Measurements from ENCODE around the gene ADAMTS6. TPM values are rescaled to one million over a fixed set of nuclear protein-coding genes. Genes with fewer than 3 reads are reported as not detected.
A peak's percentile ranks its signal among the peaks of the same experiment; 100 is the strongest.

The ADAMTS6 gene
- total RNA-seq, 1 donor from 2014 or later, result 17.6 TPM

DNA sequence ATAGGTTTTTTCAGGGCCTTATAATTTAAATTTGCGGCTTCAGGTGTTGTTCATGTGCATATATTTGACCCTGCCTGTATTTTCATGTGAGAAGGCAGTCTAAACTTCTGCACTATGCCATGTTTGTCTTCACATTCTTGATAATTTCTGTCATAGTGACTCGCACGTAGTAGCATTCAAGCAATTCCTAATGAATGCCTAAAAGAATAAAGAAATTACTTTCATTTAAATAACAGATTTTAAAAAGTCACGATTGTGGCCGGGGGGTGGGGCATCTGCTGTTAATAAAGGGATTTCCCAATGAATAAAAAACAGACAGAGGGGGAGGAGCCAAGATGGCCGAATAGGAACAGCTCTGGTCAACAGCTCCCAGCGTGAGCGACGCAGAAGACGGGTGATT, 318.0 kb downstream of the ADAMTS6 start:
- Histone ChIP-seq H3K4me3 (ENCODE audit: low read depth, low read length) (no peak overlapping the region), H3K36me3 (ENCODE audit: control insufficient read depth, insufficient read depth, low read length) (no peaks in the 10 kb centered on the region), H3K27me3 (ENCODE audit: control insufficient read depth, insufficient read depth, low read length) (no peaks in the 10 kb centered on the region)
- FAIRE-seq (no peak), DNase-seq (ENCODE audit: low read depth) (peak; percentile 60)
- TF ChIP-seq, protein P1, sequence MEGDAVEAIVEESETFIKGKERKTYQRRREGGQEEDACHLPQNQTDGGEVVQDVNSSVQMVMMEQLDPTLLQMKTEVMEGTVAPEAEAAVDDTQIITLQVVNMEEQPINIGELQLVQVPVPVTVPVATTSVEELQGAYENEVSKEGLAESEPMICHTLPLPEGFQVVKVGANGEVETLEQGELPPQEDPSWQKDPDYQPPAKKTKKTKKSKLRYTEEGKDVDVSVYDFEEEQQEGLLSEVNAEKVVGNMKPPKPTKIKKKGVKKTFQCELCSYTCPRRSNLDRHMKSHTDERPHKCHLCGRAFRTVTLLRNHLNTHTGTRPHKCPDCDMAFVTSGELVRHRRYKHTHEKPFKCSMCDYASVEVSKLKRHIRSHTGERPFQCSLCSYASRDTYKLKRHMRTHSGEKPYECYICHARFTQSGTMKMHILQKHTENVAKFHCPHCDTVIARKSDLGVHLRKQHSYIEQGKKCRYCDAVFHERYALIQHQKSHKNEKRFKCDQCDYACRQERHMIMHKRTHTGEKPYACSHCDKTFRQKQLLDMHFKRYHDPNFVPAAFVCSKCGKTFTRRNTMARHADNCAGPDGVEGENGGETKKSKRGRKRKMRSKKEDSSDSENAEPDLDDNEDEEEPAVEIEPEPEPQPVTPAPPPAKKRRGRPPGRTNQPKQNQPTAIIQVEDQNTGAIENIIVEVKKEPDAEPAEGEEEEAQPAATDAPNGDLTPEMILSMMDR (IDR thresholded peaks at IDR 0.05; ENCODE audit: insufficient read depth, low read length, severe bottlenecking), result no peak

DNA sequence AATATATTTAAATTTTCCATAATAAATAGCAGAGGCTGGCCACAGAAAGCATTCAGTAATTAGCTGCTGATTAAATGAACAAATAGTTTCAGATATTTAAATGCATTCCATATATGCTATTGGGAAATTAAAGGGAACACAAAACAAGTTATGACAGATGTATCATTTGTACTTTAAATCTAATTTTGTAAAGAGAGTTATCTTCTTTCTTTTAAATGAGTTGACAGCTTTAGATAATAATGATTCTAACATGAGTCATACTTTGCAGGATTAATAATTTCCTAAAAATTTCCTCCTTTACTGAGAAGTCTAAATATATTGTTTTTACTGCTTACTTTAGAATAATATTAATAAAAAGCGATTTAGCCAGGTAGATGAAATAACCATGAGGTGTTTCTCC, 320.1 kb downstream of the ADAMTS6 start:
- TF ChIP-seq, protein P1 (IDR thresholded peaks at IDR 0.05; ENCODE audit: insufficient read depth, low read length, severe bottlenecking), result no peak
- FAIRE-seq (no peak), DNase-seq (ENCODE audit: low read depth) (peak; percentile 71)
- no peaks in the 10 kb centered on the region for H3K27me3 ChIP-seq (ENCODE audit: control insufficient read depth, insufficient read depth, low read length)
- no peak overlapping the region for H3K4me3 ChIP-seq (ENCODE audit: low read depth, low read length)
- H3K36me3 ChIP-seq (ENCODE audit: control insufficient read depth, insufficient read depth, low read length), result no peaks in the 10 kb centered on the region

DNA sequence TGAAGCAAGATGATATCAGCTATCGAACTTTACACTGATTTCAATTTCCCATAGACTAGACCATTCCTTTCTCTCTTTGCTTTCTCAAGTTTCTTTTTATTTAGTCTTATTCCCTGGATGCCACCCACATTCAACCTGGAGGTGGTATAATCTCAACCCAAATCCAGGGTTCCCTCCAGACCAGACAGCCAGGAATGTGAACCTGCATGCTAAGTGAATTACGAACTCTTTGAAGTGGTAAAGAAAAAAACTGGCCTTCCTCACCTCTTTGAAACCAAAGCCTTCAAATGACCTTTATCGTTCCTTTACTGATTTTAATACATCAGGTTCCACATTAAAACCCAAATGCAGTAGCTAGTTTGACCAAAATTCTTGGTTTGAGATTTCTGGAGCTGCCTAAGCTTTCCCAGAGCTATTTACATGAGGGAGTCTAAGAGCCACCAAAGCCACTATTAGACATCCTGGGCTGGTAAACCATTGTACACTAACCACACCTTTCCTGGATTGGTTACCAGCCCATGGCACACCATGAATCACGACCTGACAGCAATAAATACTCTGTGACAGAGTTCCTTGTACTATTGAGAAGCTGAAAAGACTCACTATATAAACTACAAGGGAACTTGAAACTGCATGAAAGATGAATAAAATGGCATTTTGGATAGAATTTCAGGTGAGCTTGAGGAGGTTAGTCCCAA, 323.7 kb downstream of the ADAMTS6 start:
- no peak overlapping the region for H3K4me3 ChIP-seq (ENCODE audit: low read depth, low read length)
- FAIRE-seq, result no peak
- TF ChIP-seq, protein P1 (IDR thresholded peaks at IDR 0.05; ENCODE audit: insufficient read depth, low read length, severe bottlenecking), result no peak
- DNase-seq (ENCODE audit: low read depth), result peak; percentile 67
- no peaks in the 10 kb centered on the region for H3K36me3 ChIP-seq (ENCODE audit: control insufficient read depth, insufficient read depth, low read length)
- no peaks in the 10 kb centered on the region for H3K27me3 ChIP-seq (ENCODE audit: control insufficient read depth, insufficient read depth, low read length)

DNA sequence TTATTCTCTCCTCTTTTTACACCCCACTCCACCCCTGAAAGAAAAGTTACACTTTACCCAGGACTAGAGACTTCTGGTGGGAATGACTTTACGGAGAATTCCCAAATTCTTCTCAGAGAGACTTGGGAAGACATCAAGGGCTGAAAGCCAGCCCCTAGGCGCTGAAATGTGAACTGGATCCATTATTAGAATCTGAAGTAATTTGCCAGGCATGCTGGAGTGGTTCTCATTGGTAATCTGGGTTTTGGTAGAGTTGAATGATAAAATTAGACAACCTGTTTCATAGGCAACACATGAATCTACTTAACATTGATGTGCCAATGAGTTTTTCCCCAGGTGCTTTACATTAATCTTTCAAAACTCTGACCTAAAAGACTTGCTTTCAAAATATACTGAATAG, 324.8 kb downstream of the ADAMTS6 start:
- no peaks in the 10 kb centered on the region for H3K36me3 ChIP-seq (ENCODE audit: control insufficient read depth, insufficient read depth, low read length)
- FAIRE-seq, result no peak
- no peaks in the 10 kb centered on the region for H3K27me3 ChIP-seq (ENCODE audit: control insufficient read depth, insufficient read depth, low read length)
- TF ChIP-seq, protein P1 (IDR thresholded peaks at IDR 0.05; ENCODE audit: insufficient read depth, low read length, severe bottlenecking), result no peak
- no peak for DNase-seq (ENCODE audit: low read depth)
- no peak overlapping the region for H3K4me3 ChIP-seq (ENCODE audit: low read depth, low read length)

DNA sequence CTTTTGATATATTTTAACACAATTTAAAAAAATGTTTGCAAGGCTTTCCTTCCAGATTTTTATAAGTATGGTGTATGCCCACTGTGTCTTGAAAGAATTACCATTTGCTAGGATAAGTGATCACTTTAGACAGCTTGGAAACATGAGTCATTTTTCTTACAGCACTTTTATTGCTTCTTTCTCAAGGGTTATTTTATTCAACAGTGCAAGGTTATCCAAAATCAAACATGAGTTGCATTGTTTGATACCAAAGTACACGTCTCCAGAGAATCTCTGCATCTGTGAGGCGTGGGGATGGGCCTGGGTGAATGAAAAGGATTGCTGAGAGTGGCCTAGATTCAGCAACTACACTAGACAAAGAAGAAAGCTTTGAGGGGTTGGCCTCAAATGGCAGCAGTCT, 329.6 kb downstream of the ADAMTS6 start:
- Histone ChIP-seq H3K4me3 (ENCODE audit: low read depth, low read length) (no peak overlapping the region), H3K36me3 (ENCODE audit: control insufficient read depth, insufficient read depth, low read length) (no peaks in the 10 kb centered on the region), H3K27me3 (ENCODE audit: control insufficient read depth, insufficient read depth, low read length) (no peaks in the 10 kb centered on the region)
- TF ChIP-seq, protein P1 (IDR thresholded peaks at IDR 0.05; ENCODE audit: insufficient read depth, low read length, severe bottlenecking), result no peak
- FAIRE-seq, result no peak
- DNase-seq (ENCODE audit: low read depth), result no peak

DNA sequence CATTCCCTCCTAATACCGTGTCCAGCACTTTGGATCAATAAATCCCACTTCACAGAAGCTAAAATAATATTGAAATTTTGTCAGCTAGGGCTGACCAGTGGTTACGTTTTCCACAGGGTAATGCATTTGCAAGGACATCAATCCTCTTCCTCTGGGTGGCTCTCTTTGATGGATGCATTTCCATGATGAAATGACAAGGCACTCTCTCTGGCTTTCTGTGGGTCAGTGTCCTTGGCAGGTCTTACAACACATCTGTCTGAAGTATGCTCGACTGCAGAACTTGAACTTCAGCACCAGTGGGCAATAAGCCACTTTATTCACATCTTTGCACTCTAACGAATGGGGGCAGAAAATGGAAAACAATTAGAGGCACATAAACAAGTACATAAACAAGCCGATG, 330.1 kb downstream of the ADAMTS6 start:
- Histone ChIP-seq H3K4me3 (ENCODE audit: low read depth, low read length) (no peak overlapping the region), H3K27me3 (ENCODE audit: control insufficient read depth, insufficient read depth, low read length) (no peaks in the 10 kb centered on the region), H3K36me3 (ENCODE audit: control insufficient read depth, insufficient read depth, low read length) (no peaks in the 10 kb centered on the region)
- TF ChIP-seq, protein P1 (IDR thresholded peaks at IDR 0.05; ENCODE audit: insufficient read depth, low read length, severe bottlenecking), result no peak
- no peak for DNase-seq (ENCODE audit: low read depth)
- no peak for FAIRE-seq

Measured in bronchial epithelial cell (primary cell).